GM06990 (cell line): Measurements from ENCODE around the gene CALML4.
"Not testable (repeated sequence)": the region's sequence is repeated elsewhere in the genome, so short reads cannot be mapped to it uniquely, and the experiment has no call there.

Experiments used
- DNase-seq: peaks from one replicate; pipeline ENCODE4 v3.0.0-alpha.2; 2011; ENCODE audit not compliant: insufficient read length; ENCODE audit errors: extremely low read depth
- H3K27me3 ChIP-seq: replicated peaks from 2 replicates; pipeline ENCODE4 v1.6.0; 2011; ENCODE audit warnings: low read length; ENCODE audit not compliant: control insufficient read depth, insufficient read depth
- H3K36me3 ChIP-seq: 2 replicates; pipeline ENCODE4 v1.5.1; 2011; ENCODE audit warnings: low read length; ENCODE audit not compliant: control insufficient read depth, insufficient read depth
- H3K4me3 ChIP-seq: replicated peaks from 2 replicates; pipeline ENCODE4 v1.5.1; 2011; ENCODE audit warnings: low read depth, mild to moderate bottlenecking, control low read depth, low read length
- TF ChIP-seq, protein P1 (sequence below): IDR thresholded peaks from 2 replicates; pipeline ENCODE4 v1.5.1; 2011; ENCODE audit warnings: low read length, control low read depth, mild to moderate bottlenecking, inconsistent platforms; ENCODE audit not compliant: insufficient read depth, poor library complexity, severe bottlenecking

The CALML4 gene

GRCh38 chr15:68239025-68239424 is 33.9 kb upstream of the CALML4 start:
- Histone ChIP-seq H3K27me3 (no peaks in the 10 kb centered on the region; the same call in 1 of the 2 replicates), H3K36me3 (no peaks in the 10 kb centered on the region), H3K4me3 (no peak overlapping the region)
- no peak for DNase-seq
- TF ChIP-seq, protein P1, sequence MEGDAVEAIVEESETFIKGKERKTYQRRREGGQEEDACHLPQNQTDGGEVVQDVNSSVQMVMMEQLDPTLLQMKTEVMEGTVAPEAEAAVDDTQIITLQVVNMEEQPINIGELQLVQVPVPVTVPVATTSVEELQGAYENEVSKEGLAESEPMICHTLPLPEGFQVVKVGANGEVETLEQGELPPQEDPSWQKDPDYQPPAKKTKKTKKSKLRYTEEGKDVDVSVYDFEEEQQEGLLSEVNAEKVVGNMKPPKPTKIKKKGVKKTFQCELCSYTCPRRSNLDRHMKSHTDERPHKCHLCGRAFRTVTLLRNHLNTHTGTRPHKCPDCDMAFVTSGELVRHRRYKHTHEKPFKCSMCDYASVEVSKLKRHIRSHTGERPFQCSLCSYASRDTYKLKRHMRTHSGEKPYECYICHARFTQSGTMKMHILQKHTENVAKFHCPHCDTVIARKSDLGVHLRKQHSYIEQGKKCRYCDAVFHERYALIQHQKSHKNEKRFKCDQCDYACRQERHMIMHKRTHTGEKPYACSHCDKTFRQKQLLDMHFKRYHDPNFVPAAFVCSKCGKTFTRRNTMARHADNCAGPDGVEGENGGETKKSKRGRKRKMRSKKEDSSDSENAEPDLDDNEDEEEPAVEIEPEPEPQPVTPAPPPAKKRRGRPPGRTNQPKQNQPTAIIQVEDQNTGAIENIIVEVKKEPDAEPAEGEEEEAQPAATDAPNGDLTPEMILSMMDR, result no peak

- Histone ChIP-seq H3K27me3 (no peaks in the 10 kb centered on the region), H3K4me3 (no peak overlapping the region), H3K36me3 (no peaks in the 10 kb centered on the region)
- DNase-seq, result no peak
- TF ChIP-seq, protein P1, result no peak
Measured at GRCh38 chr15:68235022-68235421, 29.9 kb upstream of the CALML4 start.

DNA sequence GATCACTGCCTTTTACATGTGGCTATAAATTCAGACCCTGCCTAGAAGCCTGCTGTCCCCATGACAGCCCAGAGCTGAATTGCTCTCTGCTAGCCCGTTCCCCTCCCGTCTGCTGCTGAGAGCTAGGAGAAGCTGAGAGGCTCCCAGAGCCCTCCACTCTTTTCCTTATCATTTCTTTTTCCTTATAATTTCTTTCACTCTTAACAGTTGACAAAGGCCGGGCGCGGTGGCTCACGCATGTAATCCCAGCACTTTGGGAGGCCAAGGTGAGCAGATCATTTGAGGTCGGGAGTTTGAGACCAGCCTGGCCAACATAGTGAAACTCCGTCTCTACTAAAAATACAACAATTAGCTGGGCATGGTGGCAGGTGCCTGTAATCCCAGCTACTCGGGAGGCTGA is 29.4 kb upstream of the CALML4 start:
- H3K36me3 ChIP-seq, H3K27me3 ChIP-seq, DNase-seq, H3K4me3 ChIP-seq: not testable (repeated sequence)

DNA sequence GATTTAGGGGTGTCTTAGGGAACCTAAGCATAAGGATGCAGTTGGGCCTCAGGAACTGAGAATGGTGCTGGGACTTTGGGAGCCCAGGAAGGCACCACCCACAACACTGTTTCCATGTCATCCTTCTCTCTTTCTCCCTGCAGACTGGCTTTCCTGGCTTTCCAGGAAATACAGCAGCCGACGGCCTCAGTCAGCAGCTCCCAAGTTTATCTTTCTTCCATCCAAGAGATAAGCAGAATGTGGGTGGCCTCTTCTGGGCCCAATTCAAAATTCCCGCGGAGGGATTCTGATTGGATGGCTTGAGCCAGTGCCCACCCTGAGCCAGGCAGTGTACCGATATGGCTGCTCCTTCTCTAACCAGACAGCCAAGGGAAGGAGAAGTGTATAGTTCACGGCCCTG is 28.9 kb upstream of the CALML4 start:
- Histone ChIP-seq H3K27me3 (no peaks in the 10 kb centered on the region), H3K36me3 (no peaks in the 10 kb centered on the region), H3K4me3 (no peak overlapping the region)
- TF ChIP-seq, protein P1, result no peak
- DNase-seq, result no peak

DNA sequence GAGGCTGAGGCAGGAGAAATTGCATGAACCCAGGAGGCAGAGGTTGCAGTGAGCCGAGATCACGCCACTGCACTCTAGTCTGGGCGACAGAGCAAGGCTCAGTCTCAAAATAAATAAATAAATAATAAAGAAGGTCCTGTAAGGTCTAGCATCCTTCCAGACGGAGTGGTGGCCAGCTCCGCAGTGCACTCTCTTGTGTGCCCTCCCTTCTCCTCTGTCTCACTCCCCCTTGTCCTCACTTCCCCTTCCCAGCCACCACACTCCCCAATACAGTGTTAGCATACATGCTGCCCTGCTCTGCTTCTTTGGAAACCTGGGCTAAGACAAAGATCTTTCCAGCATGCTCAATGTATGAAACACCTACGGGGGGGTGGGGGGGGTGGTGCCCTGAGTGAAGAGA is 27.8 kb upstream of the CALML4 start:
- Histone ChIP-seq H3K27me3 (no peaks in the 10 kb centered on the region), H3K4me3 (no peak overlapping the region), H3K36me3 (no peaks in the 10 kb centered on the region)
- DNase-seq, result no peak
- TF ChIP-seq, protein P1, result no peak

- no peak overlapping the region for H3K4me3 ChIP-seq
Measured at GRCh38 chr15:68232449-68232848, 27.3 kb upstream of the CALML4 start.

More at GRCh38 chr15:68232449-68232848, 27.3 kb upstream of the CALML4 start:
- Histone ChIP-seq H3K27me3 (no peaks in the 10 kb centered on the region), H3K36me3 (no peaks in the 10 kb centered on the region)
- DNase-seq, result no peak
- TF ChIP-seq, protein P1, result no peak
